Measurements from ENCODE around the gene TPCN1.

TPCN1 gene

GRCh38 chr12:113221181-113221996 is at the start of gene TPCN1:
TPCN1 (plus strand) TSS chr12:113221464; CDS start chr12:113226853, 5,389 bp downstream.
- DNase-seq = peak; percentile 100

GRCh38 chr12:113171543-113171942 is 49.7 kb upstream of the TPCN1 start:
- DNase-seq = no peak

- DNase-seq = no peak
Observed at GRCh38 chr12:113172185-113172584, 49.1 kb upstream of the TPCN1 start.

GRCh38 chr12:113173081-113173698 is 48.1 kb upstream of the TPCN1 start:
- no peak for DNase-seq

GRCh38 chr12:113174461-113175384 is 46.5 kb upstream of the TPCN1 start:
- DNase-seq = no peak

- no peak for DNase-seq
Observed at GRCh38 chr12:113179023-113179422, 42.2 kb upstream of the TPCN1 start.

- no peak for DNase-seq
Observed at GRCh38 chr12:113180333-113180732, 40.9 kb upstream of the TPCN1 start.

GRCh38 chr12:113181975-113182374 is 39.3 kb upstream of the TPCN1 start:
- no peak for DNase-seq

GRCh38 chr12:113183030-113183589 is 38.2 kb upstream of the TPCN1 start:
- no peak for DNase-seq

- DNase-seq = no peak
Observed at GRCh38 chr12:113184098-113184899, 37.0 kb upstream of the TPCN1 start.

- DNase-seq = peak; percentile 70
Observed at GRCh38 chr12:113184900-113185179, 36.4 kb upstream of the TPCN1 start.

- peak; percentile 43 for DNase-seq
Observed at GRCh38 chr12:113185180-113186032, 35.9 kb upstream of the TPCN1 start, which contains the start of the genes DDX54 and RITA1. DDX54 (minus strand) TSS chr12:113185478; CDS start chr12:113185451, 27 bp downstream. RITA1 (plus strand) TSS chr12:113185721; CDS start chr12:113186747, 1,026 bp downstream.

- DNase-seq = no peak
Observed at GRCh38 chr12:113186033-113186365, 35.3 kb upstream of the TPCN1 start.

GRCh38 chr12:113186666-113187325 is 34.5 kb upstream of the TPCN1 start:
- DNase-seq = no peak

GRCh38 chr12:113189361-113189760 is 31.9 kb upstream of the TPCN1 start:
- no peak for DNase-seq

GRCh38 chr12:113190761-113191160 is 30.5 kb upstream of the TPCN1 start:
- DNase-seq = no peak

- DNase-seq = no peak
Observed at GRCh38 chr12:113191227-113191626, 30.0 kb upstream of the TPCN1 start.

- DNase-seq = no peak
Observed at GRCh38 chr12:113194971-113195391, 26.3 kb upstream of the TPCN1 start.

- no peak for DNase-seq
Observed at GRCh38 chr12:113195598-113195997, 25.7 kb upstream of the TPCN1 start.

- no peak for DNase-seq
Observed at GRCh38 chr12:113196582-113196981, 24.7 kb upstream of the TPCN1 start.

GRCh38 chr12:113196990-113197389 is 24.3 kb upstream of the TPCN1 start:
- peak; percentile 50 for DNase-seq

Data from NCI-H446 treated with DMSO at 0.1 percent for 48 hours (cell line).